Measurements from ENCODE around the gene APBA2. TPM values are rescaled to one million over a fixed set of nuclear protein-coding genes. Genes with fewer than 3 reads are reported as not detected.

Gene APBA2
- total RNA-seq, 1 experiment from 2014 or later: 12.9 TPM

- H3K27me3 ChIP-seq (replicated peaks; ENCODE audit: insufficient read depth, low read depth, low read length, poor library complexity): no peaks in the 10 kb centered on the region
- TF ChIP-seq, protein P1, sequence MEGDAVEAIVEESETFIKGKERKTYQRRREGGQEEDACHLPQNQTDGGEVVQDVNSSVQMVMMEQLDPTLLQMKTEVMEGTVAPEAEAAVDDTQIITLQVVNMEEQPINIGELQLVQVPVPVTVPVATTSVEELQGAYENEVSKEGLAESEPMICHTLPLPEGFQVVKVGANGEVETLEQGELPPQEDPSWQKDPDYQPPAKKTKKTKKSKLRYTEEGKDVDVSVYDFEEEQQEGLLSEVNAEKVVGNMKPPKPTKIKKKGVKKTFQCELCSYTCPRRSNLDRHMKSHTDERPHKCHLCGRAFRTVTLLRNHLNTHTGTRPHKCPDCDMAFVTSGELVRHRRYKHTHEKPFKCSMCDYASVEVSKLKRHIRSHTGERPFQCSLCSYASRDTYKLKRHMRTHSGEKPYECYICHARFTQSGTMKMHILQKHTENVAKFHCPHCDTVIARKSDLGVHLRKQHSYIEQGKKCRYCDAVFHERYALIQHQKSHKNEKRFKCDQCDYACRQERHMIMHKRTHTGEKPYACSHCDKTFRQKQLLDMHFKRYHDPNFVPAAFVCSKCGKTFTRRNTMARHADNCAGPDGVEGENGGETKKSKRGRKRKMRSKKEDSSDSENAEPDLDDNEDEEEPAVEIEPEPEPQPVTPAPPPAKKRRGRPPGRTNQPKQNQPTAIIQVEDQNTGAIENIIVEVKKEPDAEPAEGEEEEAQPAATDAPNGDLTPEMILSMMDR (conservative IDR thresholded peaks at IDR 0.05; ENCODE audit: low read depth, low read length): no peak
- TF ChIP-seq EZH2 (IDR thresholded peaks at IDR 0.05; ENCODE audit: borderline replicate concordance, low read depth, low read length, poor library complexity, severe bottlenecking): no peak
- CTCF ChIA-PET: no interaction called here
- no TSS peak for BruUV-seq (replicated peaks)
- POLR2A ChIA-PET (ENCODE audit: low non-redundant PET): interaction anchor here (0.6 kb wide), 1 partner anchor 47 kb away, joined by 9 read pairs; no protein-coding TSS in a partner anchor
- intact Hi-C loops (cut with micrococcal nuclease; ENCODE audit: unreplicated experiment): no loop called here
- H3K27ac ChIP-seq (ENCODE audit: low read depth, low read length, poor library complexity, severe bottlenecking): no peak overlapping the region
- no peak overlapping the region for H3K4me3 ChIP-seq (ENCODE audit: low read depth, low read length, poor library complexity, severe bottlenecking)
- H3K9me3 ChIP-seq (ENCODE audit: low read depth, low read length, poor library complexity, severe bottlenecking): no peaks in the 10 kb centered on the region
- no peaks in the 10 kb centered on the region for H3K36me3 ChIP-seq (ENCODE audit: insufficient read depth, low read length, poor library complexity, severe bottlenecking)
- no peak for DNase-seq (ENCODE audit: low spot score)
- no peaks in the 10 kb centered on the region for H3K4me1 ChIP-seq (ENCODE audit: insufficient read depth, low read length, poor library complexity, severe bottlenecking)
These were observed 181.1 kb downstream of the APBA2 start for GRCh38 chr15:29066838-29067237.

DNA sequence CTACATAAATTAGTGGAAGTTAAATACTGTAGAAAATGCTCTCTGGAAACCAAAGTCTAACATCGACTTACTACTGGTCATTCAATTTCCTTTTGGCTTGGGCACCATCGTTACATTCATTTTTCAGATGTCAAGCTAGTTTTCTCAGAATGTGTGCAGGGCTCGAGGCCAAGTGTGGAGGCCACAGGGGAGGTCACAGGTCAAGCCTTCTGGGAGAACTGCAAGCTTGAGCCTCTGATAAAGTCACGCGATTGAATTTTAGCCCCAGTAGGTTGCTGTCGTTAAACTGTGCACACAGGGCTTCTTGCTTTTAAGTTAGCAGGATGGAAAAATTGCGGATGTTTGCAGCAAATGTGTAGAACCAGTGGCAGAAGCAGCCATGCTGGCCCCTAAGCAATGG lies 182.2 kb downstream of the APBA2 start:
- Histone ChIP-seq H3K27me3 (replicated peaks; ENCODE audit: insufficient read depth, low read depth, low read length, poor library complexity) (no peaks in the 10 kb centered on the region), H3K36me3 (ENCODE audit: insufficient read depth, low read length, poor library complexity, severe bottlenecking) (no peaks in the 10 kb centered on the region), H3K4me3 (ENCODE audit: low read depth, low read length, poor library complexity, severe bottlenecking) (no peak overlapping the region), H3K4me1 (ENCODE audit: insufficient read depth, low read length, poor library complexity, severe bottlenecking) (no peaks in the 10 kb centered on the region), H3K27ac (ENCODE audit: low read depth, low read length, poor library complexity, severe bottlenecking) (no peak overlapping the region), H3K9me3 (ENCODE audit: low read depth, low read length, poor library complexity, severe bottlenecking) (no peaks in the 10 kb centered on the region)
- no peak for DNase-seq (ENCODE audit: low spot score)
- CTCF ChIA-PET: no interaction called here
- no TSS peak for BruUV-seq (replicated peaks)
- intact Hi-C loops (cut with micrococcal nuclease; ENCODE audit: unreplicated experiment): no loop called here
- TF ChIP-seq EZH2 (IDR thresholded peaks at IDR 0.05; ENCODE audit: borderline replicate concordance, low read depth, low read length, poor library complexity, severe bottlenecking): no peak
- TF ChIP-seq, protein P1 (conservative IDR thresholded peaks at IDR 0.05; ENCODE audit: low read depth, low read length): no peak
- POLR2A ChIA-PET (ENCODE audit: low non-redundant PET): no interaction called here

DNA sequence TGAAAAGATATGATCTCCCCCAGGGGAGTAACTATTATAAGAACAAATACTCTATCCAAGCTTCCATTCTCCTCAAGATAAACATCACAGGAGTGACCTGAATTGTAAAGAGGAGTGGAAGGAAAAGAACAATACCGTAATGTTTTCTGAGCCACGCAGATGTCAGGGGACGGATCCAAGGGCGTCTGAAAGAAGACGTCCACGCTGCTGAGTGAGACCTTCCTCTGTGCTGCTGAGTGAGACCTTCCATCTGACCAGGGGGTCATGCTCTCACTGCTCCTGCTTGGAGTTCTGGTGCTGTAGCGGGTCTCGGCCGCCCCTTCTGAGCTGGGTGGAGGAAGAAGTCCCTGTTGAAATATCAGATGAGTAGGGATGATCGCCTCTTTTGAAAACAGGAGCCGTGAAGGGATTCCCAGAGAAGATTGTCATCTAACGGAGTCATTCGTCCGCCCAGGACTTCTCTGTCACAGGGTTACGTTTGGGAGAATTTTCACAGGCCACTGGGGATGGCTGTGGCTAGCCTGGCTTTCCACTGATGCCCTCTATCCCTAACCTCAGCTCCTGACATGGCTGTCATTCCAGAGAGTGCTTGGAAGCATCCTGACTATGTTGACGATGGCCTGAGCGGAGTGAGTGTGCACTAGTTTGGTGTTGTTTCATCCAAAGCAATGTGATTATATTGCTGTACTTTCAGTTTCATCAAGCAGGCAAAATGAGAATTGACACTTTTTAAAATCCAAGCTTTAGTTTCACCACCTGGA lies 184.9 kb downstream of the APBA2 start:
- no peak for DNase-seq (ENCODE audit: low spot score)
- ChIA-PET POLR2A (ENCODE audit: low non-redundant PET) (no interaction called here), CTCF (no interaction called here)
- Histone ChIP-seq H3K4me1 (ENCODE audit: insufficient read depth, low read length, poor library complexity, severe bottlenecking) (no peaks in the 10 kb centered on the region), H3K27ac (ENCODE audit: low read depth, low read length, poor library complexity, severe bottlenecking) (no peak overlapping the region), H3K27me3 (replicated peaks; ENCODE audit: insufficient read depth, low read depth, low read length, poor library complexity) (no peaks in the 10 kb centered on the region), H3K9me3 (ENCODE audit: low read depth, low read length, poor library complexity, severe bottlenecking) (no peaks in the 10 kb centered on the region), H3K4me3 (ENCODE audit: low read depth, low read length, poor library complexity, severe bottlenecking) (no peak overlapping the region), H3K36me3 (ENCODE audit: insufficient read depth, low read length, poor library complexity, severe bottlenecking) (no peaks in the 10 kb centered on the region)
- intact Hi-C loops (cut with micrococcal nuclease; ENCODE audit: unreplicated experiment): no loop called here
- TF ChIP-seq, protein P1 (conservative IDR thresholded peaks at IDR 0.05; ENCODE audit: low read depth, low read length): no peak
- no peak for TF ChIP-seq EZH2 (IDR thresholded peaks at IDR 0.05; ENCODE audit: borderline replicate concordance, low read depth, low read length, poor library complexity, severe bottlenecking)
- no TSS peak for BruUV-seq (replicated peaks)
